Measurements from ENCODE around the gene EEF1G.
"Not testable (repeated sequence)": the region's sequence is repeated elsewhere in the genome, so short reads cannot be mapped to it uniquely, and the experiment has no call there.

- TF ChIP-seq CTCF, POLR2A (IDR thresholded peaks at IDR 0.05): not testable (repeated sequence)
These were observed 2.2 kb downstream of the EEF1G start for GRCh38 chr11:62571493-62571892.
